HG02943 (cell line): ENCODE results near the gene RARRES1.

ENCODE experiments used
- ATAC-seq: cut with Tn5 transposase; IDR thresholded peaks from one replicate; pipeline ENCODE4 v1.9.1; 2021; ENCODE audit warnings: mild to moderate bottlenecking, low read depth, moderate library complexity; ENCODE audit not compliant: unreplicated experiment

RARRES1 gene

GRCh38 chr3:158731938-158732855, at the start of gene RARRES1:
Gene RARRES1 (minus strand): TSS chr3:158732457. CDS start chr3:158732415, 42 bp downstream.
- ATAC-seq, result peak; percentile 86

- ATAC-seq, result no peak
Measured at GRCh38 chr3:158781849-158782248, 49.6 kb upstream of the RARRES1 start.

- ATAC-seq, result no peak
Measured at GRCh38 chr3:158781191-158781590, 48.9 kb upstream of the RARRES1 start.

GRCh38 chr3:158780766-158781165, 48.5 kb upstream of the RARRES1 start:
- no peak for ATAC-seq

- no peak for ATAC-seq
Measured at GRCh38 chr3:158777161-158777873, 45.1 kb upstream of the RARRES1 start.

- no peak for ATAC-seq
Measured at GRCh38 chr3:158776531-158776930, 44.3 kb upstream of the RARRES1 start.

- ATAC-seq, result no peak
Measured at GRCh38 chr3:158775426-158776410, 43.5 kb upstream of the RARRES1 start.

GRCh38 chr3:158774965-158775364, 42.7 kb upstream of the RARRES1 start:
- ATAC-seq, result no peak

- ATAC-seq, result no peak
Measured at GRCh38 chr3:158773845-158774830, 41.9 kb upstream of the RARRES1 start.

- ATAC-seq, result no peak
Measured at GRCh38 chr3:158773166-158773565, 40.9 kb upstream of the RARRES1 start.

- ATAC-seq, result no peak
Measured at GRCh38 chr3:158771982-158772381, 39.7 kb upstream of the RARRES1 start.

- ATAC-seq, result no peak
Measured at GRCh38 chr3:158771577-158771976, 39.3 kb upstream of the RARRES1 start.

GRCh38 chr3:158770741-158771350, 38.6 kb upstream of the RARRES1 start:
- ATAC-seq, result no peak

- no peak for ATAC-seq
Measured at GRCh38 chr3:158769952-158770740, 37.9 kb upstream of the RARRES1 start.

- ATAC-seq, result no peak
Measured at GRCh38 chr3:158769549-158769948, 37.3 kb upstream of the RARRES1 start.

GRCh38 chr3:158768881-158769543, 36.8 kb upstream of the RARRES1 start:
- ATAC-seq, result no peak

GRCh38 chr3:158768361-158768787, 36.1 kb upstream of the RARRES1 start:
- no peak for ATAC-seq
